OCI-LY3 (cell line): ENCODE measurements around the gene LYRM9.

Experiments
- H2AFZ ChIP-seq: fragments of 200-600, 300-600 bp; shearing (Covaris generic); 2 replicates; pipeline ENCODE4 v1.6.0; 2014; ENCODE audit warnings: antibody characterized with exemption, low read depth, low read length
- H3K27ac ChIP-seq: fragments of 200-600, 300-600 bp; sonication (generic); 2 replicates; pipeline ENCODE4 v1.5.1; 2014; ENCODE audit warnings: mild to moderate bottlenecking, low read length, moderate library complexity, mixed read lengths
- H3K27me3 ChIP-seq: fragments of 200-600, 300-600 bp; sonication (generic); 2 replicates; pipeline ENCODE4 v1.6.1; 2014; ENCODE audit warnings: low read depth, low read length, mixed read lengths
- H3K36me3 ChIP-seq: fragments of 200-600, 300-600 bp; sonication (generic); replicated peaks from 2 replicates; pipeline ENCODE3; 2014; ENCODE audit warnings: low read depth, low read length, mixed read lengths
- H3K4me1 ChIP-seq: fragments of 300-600, 200-600 bp; sonication (generic); 2 replicates; pipeline ENCODE4 v1.6.1; 2014; ENCODE audit warnings: low read length, mixed read lengths
- H3K4me2 ChIP-seq: fragments of 200-600, 300-600 bp; sonication (generic); 2 replicates; pipeline ENCODE4 v1.6.1; 2014; ENCODE audit warnings: low read length, mixed read lengths
- H3K4me3 ChIP-seq: fragments of 300-600, 200-600 bp; sonication (generic); 2 replicates; pipeline ENCODE4 v1.5.1; 2014; ENCODE audit warnings: antibody characterized with exemption, mild to moderate bottlenecking, low read length, moderate library complexity
- H3K79me2 ChIP-seq: fragments of 300-600, 200-600 bp; shearing (Covaris generic); 2 replicates; pipeline ENCODE4 v1.6.1; 2014; ENCODE audit warnings: mild to moderate bottlenecking, low read length, mixed read lengths
- H3K9ac ChIP-seq: fragments of 300-600, 200-600 bp; shearing (Covaris generic); 2 replicates; pipeline ENCODE4 v1.6.0; 2014; ENCODE audit warnings: mild to moderate bottlenecking, low read length, moderate library complexity
- H3K9me3 ChIP-seq: fragments of 200-600, 300-600 bp; shearing (Covaris generic); 2 replicates; pipeline ENCODE4 v1.6.1; 2014; ENCODE audit warnings: low read length, mixed read lengths; ENCODE audit not compliant: insufficient read depth
- H4K20me1 ChIP-seq: fragments of 200-600, 300-600 bp; sonication (generic); 2 replicates; pipeline ENCODE4 v1.6.1; 2016; ENCODE audit warnings: low read length, mixed read lengths; ENCODE audit not compliant: insufficient read depth
- EZH2phosphoT487 ChIP-seq: fragments of 200-600 bp; shearing (Covaris generic); IDR thresholded peaks from 2 replicates; pipeline ENCODE4 v1.6.1; 2018; ENCODE audit warnings: antibody characterized with exemption, mixed run types, low read depth
- TF ChIP-seq, protein P1 (sequence below): fragments of 200-600, 300-600 bp; sonication (generic); IDR thresholded peaks from 2 replicates; pipeline ENCODE4 v1.5.1; 2014; ENCODE audit warnings: antibody characterized with exemption, low read length, low read depth

LYRM9 gene

DNA sequence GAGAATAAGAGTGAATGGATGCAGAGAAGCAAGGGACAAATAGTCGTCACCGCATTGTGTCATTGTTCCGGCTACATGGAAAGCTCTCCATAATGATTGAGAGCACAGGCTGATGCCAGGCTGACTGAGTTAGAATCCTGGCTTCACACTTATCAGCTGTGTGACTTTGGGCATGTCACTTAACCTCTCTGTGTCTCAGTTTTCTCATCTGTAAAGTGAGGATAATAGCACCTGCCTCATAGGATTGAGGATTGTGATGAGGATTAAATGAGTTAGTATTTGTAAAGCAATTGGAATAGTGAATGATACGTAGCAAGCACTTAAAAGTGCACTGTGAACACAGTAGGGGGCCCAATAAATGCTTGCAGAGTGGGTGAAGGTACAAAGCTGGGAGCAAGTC, 45.7 kb upstream of the LYRM9 start:
- no peak overlapping the region for H3K9ac ChIP-seq
- TF ChIP-seq, protein P1, sequence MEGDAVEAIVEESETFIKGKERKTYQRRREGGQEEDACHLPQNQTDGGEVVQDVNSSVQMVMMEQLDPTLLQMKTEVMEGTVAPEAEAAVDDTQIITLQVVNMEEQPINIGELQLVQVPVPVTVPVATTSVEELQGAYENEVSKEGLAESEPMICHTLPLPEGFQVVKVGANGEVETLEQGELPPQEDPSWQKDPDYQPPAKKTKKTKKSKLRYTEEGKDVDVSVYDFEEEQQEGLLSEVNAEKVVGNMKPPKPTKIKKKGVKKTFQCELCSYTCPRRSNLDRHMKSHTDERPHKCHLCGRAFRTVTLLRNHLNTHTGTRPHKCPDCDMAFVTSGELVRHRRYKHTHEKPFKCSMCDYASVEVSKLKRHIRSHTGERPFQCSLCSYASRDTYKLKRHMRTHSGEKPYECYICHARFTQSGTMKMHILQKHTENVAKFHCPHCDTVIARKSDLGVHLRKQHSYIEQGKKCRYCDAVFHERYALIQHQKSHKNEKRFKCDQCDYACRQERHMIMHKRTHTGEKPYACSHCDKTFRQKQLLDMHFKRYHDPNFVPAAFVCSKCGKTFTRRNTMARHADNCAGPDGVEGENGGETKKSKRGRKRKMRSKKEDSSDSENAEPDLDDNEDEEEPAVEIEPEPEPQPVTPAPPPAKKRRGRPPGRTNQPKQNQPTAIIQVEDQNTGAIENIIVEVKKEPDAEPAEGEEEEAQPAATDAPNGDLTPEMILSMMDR: no peak
- no peak for TF ChIP-seq EZH2phosphoT487

DNA sequence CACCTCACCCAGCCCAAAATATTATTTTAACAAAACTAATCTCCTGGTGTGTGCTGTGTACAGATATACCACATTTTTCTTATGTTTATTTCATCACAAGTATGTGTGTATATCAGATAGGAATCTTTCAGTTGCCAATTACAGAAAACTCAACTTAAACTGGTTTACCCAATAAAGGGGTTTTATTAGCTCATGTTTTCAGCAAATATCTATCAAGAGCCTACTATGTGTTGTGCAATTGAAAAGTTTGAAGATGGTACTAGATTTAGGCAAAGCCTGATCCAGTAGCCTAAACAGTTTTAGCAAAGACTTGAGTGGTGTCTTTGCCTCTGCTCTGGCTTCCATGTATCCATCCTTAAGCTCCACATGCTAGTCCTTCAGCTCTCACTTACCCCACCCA, 45.1 kb upstream of the LYRM9 start:
- Histone ChIP-seq H4K20me1 (no peaks in the 10 kb centered on the region), H2AFZ (no peak overlapping the region), H3K4me2 (no peak overlapping the region), H3K27ac (no peak overlapping the region), H3K79me2 (no peaks in the 10 kb centered on the region), H3K36me3 (no peaks in the 10 kb centered on the region), H3K4me1 (peaks cover 6% of the 10 kb centered on the region), H3K4me3 (no peak overlapping the region), H3K9me3 (no peaks in the 10 kb centered on the region), H3K9ac (no peak overlapping the region), H3K27me3 (peaks cover 13% of the 10 kb centered on the region; the same call in 1 of the 2 replicates)
- TF ChIP-seq, protein P1: no peak
- no peak for TF ChIP-seq EZH2phosphoT487

More for the DNA sequence above, 45.7 kb upstream of the LYRM9 start:
- Histone ChIP-seq H3K9me3 (no peaks in the 10 kb centered on the region), H3K27me3 (peaks cover 13% of the 10 kb centered on the region; the same call in 1 of the 2 replicates), H3K4me1 (peaks cover 6% of the 10 kb centered on the region), H3K27ac (no peak overlapping the region), H4K20me1 (no peaks in the 10 kb centered on the region), H3K4me3 (no peak overlapping the region), H3K36me3 (no peaks in the 10 kb centered on the region), H3K4me2 (no peak overlapping the region), H3K79me2 (no peaks in the 10 kb centered on the region), H2AFZ (no peak overlapping the region)

DNA sequence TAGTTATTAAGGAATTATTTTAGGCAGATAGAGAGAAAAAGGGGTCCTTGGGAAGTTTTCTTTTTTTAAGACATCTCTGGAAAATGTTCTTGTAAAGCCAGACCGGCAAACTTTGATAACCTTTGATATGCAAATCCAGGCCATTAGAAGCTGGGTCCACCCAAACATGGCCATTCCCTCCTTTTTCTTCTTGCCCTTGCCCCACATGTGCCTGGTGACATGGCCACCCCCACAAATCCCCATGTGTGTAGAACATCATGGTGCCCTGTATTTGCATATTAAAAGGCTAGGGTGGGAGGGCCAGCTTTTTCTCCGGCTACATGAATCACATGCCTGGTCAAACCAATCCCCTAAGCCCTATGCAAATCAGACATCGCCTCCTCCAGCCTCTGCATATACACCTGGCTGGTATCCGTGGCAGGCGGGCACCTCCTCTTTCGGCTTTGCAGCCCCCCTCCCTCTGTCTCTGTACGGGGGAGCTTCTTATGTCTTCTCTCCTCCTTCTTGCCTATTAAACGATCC, 43.9 kb upstream of the LYRM9 start:
- TF ChIP-seq, protein P1: no peak
- TF ChIP-seq EZH2phosphoT487: no peak
- no peak overlapping the region for H2AFZ ChIP-seq
- no peaks in the 10 kb centered on the region for H3K36me3 ChIP-seq
- H3K9me3 ChIP-seq: no peaks in the 10 kb centered on the region
- no peak overlapping the region for H3K27ac ChIP-seq
- H3K9ac ChIP-seq: no peak overlapping the region
- no peak overlapping the region for H3K4me2 ChIP-seq
- H3K79me2 ChIP-seq: no peaks in the 10 kb centered on the region
- H3K4me3 ChIP-seq: no peak overlapping the region
- H3K27me3 ChIP-seq: peaks cover 13% of the 10 kb centered on the region; the same call in 1 of the 2 replicates
- H3K4me1 ChIP-seq: peaks cover 6% of the 10 kb centered on the region
- no peaks in the 10 kb centered on the region for H4K20me1 ChIP-seq

DNA sequence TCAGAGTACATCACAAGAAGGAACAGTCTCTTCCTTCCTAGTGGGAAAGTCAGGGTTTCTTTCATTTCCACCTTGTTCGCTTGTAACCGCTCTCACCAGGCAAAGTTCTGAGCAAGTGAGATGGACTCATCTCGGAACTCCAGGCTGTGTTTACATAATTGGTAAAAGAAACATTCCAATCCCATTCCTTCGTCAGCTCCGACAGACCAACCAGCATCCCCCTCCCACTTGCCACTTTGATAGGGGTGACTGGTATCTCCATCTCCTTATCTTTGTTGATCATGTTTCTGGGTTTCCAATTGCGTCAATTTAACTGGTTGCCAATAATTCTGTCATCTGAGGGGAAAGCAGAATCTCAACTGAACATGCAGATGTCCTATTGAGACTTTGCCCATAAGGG, 36.8 kb upstream of the LYRM9 start:
- no peak overlapping the region for H2AFZ ChIP-seq
- H3K79me2 ChIP-seq: no peaks in the 10 kb centered on the region
- no peak overlapping the region for H3K27ac ChIP-seq
- no peak overlapping the region for H3K9ac ChIP-seq
- H3K9me3 ChIP-seq: no peaks in the 10 kb centered on the region
- H4K20me1 ChIP-seq: no peaks in the 10 kb centered on the region
- H3K4me3 ChIP-seq: no peak overlapping the region
- TF ChIP-seq EZH2phosphoT487: no peak
- TF ChIP-seq, protein P1: no peak
- H3K27me3 ChIP-seq: peaks cover 14% of the 10 kb centered on the region; the same call in 1 of the 2 replicates
- H3K4me1 ChIP-seq: no peaks in the 10 kb centered on the region
- H3K4me2 ChIP-seq: no peak overlapping the region
- no peaks in the 10 kb centered on the region for H3K36me3 ChIP-seq
